ENCODE data around the gene TRIM2. TPM values are rescaled to one million over a fixed set of nuclear protein-coding genes. Genes with fewer than 3 reads are reported as not detected.

TRIM2 gene
- total RNA-seq, 1 donor from 2014 or later = 28.7 TPM

GRCh38 chr4:153318696-153319320, 114.6 kb downstream of the TRIM2 start:
- H3K36me3 ChIP-seq = no peaks in the 10 kb centered on the region
- H3K27me3 ChIP-seq = no peaks in the 10 kb centered on the region
- no peaks in the 10 kb centered on the region for H3K4me1 ChIP-seq
- intact Hi-C loops (cut with DNase I) = loop anchor here (5.0 to 10.0 kb wide), 2 partner anchors 114 to 177 kb away; partner anchors contain the start of gene TRIM2
- no peak overlapping the region for H3K27ac ChIP-seq
- DNase-seq (ENCODE audit: extremely low spot score in 2 of 2) = no peak
- TF ChIP-seq POLR2A (IDR thresholded peaks at IDR 0.05) (no peak), POLR2AphosphoS5 (IDR thresholded peaks at IDR 0.05; ENCODE audit: insufficient read depth in 1 of 2, low read depth in 1 of 2) (no peak), CTCF (IDR thresholded peaks at IDR 0.05) (peak; percentile 28 to 47 (median 35))
- H3K4me3 ChIP-seq = no peak overlapping the region
- no peaks in the 10 kb centered on the region for H3K9me3 ChIP-seq

- intact Hi-C loops (cut with DNase I) = no loop called here
- peaks cover 0 to 7% of the 10 kb centered on the region in 2 donors for H3K36me3 ChIP-seq
- no peak for TF ChIP-seq POLR2AphosphoS5 (IDR thresholded peaks at IDR 0.05; ENCODE audit: insufficient read depth in 1 of 2, low read depth in 1 of 2)
- no peaks in the 10 kb centered on the region for H3K9me3 ChIP-seq
- no peaks in the 10 kb centered on the region for H3K27me3 ChIP-seq
- no peaks in the 10 kb centered on the region for H3K4me1 ChIP-seq
- no peak overlapping the region for H3K27ac ChIP-seq
- H3K4me3 ChIP-seq = no peak overlapping the region
- no peak for DNase-seq (ENCODE audit: extremely low spot score in 2 of 2)
Measured at GRCh38 chr4:153322791-153323190, 118.5 kb downstream of the TRIM2 start.

GRCh38 chr4:153324046-153324445, 119.8 kb downstream of the TRIM2 start:
- Histone ChIP-seq H3K4me3 (no peak overlapping the region), H3K9me3 (no peaks in the 10 kb centered on the region), H3K36me3 (peaks cover 0 to 13% of the 10 kb centered on the region in 2 donors), H3K27ac (no peak overlapping the region), H3K4me1 (no peaks in the 10 kb centered on the region), H3K27me3 (no peaks in the 10 kb centered on the region)
- intact Hi-C loops (cut with DNase I) = no loop called here
- DNase-seq (ENCODE audit: extremely low spot score in 2 of 2) = no peak
- no peak for TF ChIP-seq POLR2AphosphoS5 (IDR thresholded peaks at IDR 0.05; ENCODE audit: insufficient read depth in 1 of 2, low read depth in 1 of 2)
- no peak for TF ChIP-seq CTCF (IDR thresholded peaks at IDR 0.05)
- TF ChIP-seq POLR2A (IDR thresholded peaks at IDR 0.05) = no peak

GRCh38 chr4:153325558-153325957, 121.3 kb downstream of the TRIM2 start:
- intact Hi-C loops (cut with DNase I) = no loop called here
- no peak for TF ChIP-seq POLR2AphosphoS5 (IDR thresholded peaks at IDR 0.05; ENCODE audit: insufficient read depth in 1 of 2, low read depth in 1 of 2)
- TF ChIP-seq POLR2A (IDR thresholded peaks at IDR 0.05) = no peak
- TF ChIP-seq CTCF (IDR thresholded peaks at IDR 0.05) = no peak
- peaks cover 0 to 14% of the 10 kb centered on the region in 2 donors for H3K36me3 ChIP-seq

GRCh38 chr4:153326513-153326912, 122.3 kb downstream of the TRIM2 start:
- no peak overlapping the region for H3K27ac ChIP-seq
- intact Hi-C loops (cut with DNase I) = no loop called here
- H3K4me3 ChIP-seq = no peak overlapping the region
- no peaks in the 10 kb centered on the region for H3K27me3 ChIP-seq
- peaks cover 0 to 17% of the 10 kb centered on the region in 2 donors for H3K36me3 ChIP-seq
- DNase-seq (ENCODE audit: extremely low spot score in 2 of 2) = no peak
- no peaks in the 10 kb centered on the region for H3K4me1 ChIP-seq
- no peaks in the 10 kb centered on the region for H3K9me3 ChIP-seq
- TF ChIP-seq POLR2AphosphoS5 (IDR thresholded peaks at IDR 0.05; ENCODE audit: insufficient read depth in 1 of 2, low read depth in 1 of 2) = no peak
- TF ChIP-seq POLR2A (IDR thresholded peaks at IDR 0.05) = no peak
- no peak for TF ChIP-seq CTCF (IDR thresholded peaks at IDR 0.05)

More at GRCh38 chr4:153325558-153325957, 121.3 kb downstream of the TRIM2 start:
- no peaks in the 10 kb centered on the region for H3K4me1 ChIP-seq
- H3K27me3 ChIP-seq = no peaks in the 10 kb centered on the region
- H3K9me3 ChIP-seq = no peaks in the 10 kb centered on the region
- DNase-seq (ENCODE audit: extremely low spot score in 2 of 2) = no peak
- no peak overlapping the region for H3K4me3 ChIP-seq
- no peak overlapping the region for H3K27ac ChIP-seq

Measured in vagina (tissue), 2 donors.